Endothelial cell of hepatic sinusoid (primary cell): ENCODE data around the gene TANC2.
"Not testable (repeated sequence)": the region's sequence is repeated elsewhere in the genome, so short reads cannot be mapped to it uniquely, and the experiment has no call there.

Experiments used
- in situ Hi-C: cut with HindIII; loops from 2 replicates; pipeline ENCODE4 v1.10.0; 2017; ENCODE audit warnings: low sequenced_read_pairs

Gene TANC2

DNA sequence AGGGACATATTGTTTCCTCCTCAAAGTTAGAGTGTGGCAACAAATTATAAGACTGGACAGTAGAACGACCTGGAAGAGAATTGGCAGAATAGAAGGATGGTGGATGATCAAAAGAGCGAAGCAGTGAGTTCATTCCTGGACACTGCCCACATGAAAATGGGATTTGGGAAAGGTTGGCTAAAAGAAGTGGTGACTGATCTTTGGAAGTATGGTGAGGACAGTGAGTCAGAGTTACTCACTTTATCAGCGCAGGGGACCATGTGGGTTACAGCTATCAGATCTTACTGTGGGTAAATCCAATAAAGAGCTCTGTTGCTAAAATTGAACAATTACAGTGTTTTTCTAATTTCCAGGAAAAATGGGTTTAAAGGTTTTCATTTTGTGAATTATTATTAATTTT is 2.7 kb upstream of the TANC2 start:
- in situ Hi-C loops: no loop called here

DNA sequence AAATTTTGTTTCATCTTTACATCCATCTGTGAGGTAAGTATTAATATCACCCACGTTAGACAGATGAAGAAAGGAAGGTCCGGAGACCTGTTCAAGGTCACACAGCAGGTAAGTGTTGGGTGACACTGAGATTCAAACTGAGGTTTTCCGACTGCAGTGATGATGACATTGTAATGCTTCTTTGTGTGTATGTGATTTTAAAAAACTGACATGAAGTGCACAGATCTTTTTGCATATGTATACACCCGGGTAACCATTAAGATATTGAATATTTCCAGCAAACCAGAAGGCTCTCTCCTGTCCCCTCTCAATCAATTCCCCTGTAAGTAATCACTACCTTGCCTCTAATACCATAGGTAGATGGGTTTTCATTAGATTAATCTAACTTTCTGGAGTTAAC is 1.5 kb upstream of the TANC2 start:
- in situ Hi-C loops: no loop called here

DNA sequence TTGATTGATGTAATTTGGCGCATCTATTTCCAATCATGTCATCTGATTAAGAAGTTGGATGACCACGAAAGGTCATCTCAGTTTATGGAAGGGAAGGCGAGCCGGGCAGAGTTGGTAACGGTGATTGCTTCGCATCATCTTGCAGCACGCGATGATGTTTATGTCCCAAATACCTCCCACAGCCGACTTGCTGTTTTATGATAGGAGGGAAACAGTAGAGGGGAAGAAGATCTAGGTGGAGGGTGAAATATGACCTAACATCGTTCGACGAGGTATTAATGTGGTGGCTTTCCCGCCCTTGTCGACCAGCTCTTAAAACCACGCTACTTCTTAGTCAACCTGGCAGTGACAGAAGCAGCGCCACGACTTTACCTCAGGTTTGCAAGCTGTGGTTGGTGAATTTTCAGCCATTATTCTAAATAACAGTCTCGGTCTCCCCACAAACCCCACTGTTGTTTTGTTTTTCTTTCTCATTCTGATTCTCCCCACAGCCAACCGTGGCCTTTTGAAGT is 805 bp upstream of the TANC2 start:
- in situ Hi-C loops: no loop called here

DNA sequence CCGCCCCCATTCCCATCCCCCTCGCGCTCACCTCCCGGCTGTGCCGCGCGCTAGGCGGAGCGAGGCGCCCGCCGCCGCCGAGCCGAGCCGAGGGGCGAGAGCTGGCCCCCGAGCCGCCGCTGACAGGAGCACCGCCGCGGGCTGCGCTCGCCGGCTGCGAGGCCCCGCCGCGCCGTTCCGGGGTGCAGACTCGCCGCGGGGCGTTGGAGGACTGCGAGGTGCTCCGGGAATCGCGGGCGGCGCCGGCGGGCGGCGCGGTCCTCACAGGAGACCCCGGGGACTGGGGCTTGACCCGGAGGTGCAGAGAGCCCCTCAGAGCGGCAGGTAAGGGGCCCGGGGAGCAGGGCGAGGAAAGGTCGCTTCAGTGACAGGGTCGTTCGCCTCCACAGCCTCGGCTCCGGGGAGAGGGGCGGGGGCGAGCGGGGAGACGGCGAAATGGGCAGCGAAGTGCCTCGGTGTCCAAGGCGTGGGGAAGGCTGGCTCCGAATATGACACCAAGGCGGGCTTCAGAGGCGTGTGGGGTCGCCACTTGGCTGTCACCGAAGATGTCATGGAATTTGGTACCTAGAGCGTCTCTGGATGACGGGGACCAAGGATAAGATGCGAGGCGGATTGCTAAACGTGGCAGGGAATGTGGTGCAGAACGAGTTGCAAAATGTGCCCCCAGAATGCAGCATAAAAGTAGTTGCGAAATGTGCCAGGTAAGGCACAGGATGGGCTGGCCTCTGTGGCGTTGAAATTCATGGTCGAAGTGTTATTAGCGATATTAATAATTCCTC is 580 bp downstream of the TANC2 start:
- in situ Hi-C loops: no loop called here

DNA sequence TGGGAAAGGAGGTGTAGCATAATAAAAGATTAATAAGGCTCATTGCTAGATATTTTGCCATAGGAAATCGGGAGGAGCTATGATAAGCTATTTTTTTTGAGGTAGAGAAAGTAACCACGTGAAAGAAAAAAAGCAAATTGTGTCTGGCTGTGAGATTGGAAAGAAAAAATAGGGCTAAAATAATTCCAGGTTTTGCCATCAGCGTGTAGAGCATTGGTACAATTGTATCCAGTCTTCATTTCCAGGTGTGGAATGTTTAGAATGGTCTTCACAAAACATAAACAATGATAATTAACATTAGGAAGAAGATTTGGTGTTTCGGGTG is 1.1 kb downstream of the TANC2 start:
- in situ Hi-C loops: no loop called here

DNA sequence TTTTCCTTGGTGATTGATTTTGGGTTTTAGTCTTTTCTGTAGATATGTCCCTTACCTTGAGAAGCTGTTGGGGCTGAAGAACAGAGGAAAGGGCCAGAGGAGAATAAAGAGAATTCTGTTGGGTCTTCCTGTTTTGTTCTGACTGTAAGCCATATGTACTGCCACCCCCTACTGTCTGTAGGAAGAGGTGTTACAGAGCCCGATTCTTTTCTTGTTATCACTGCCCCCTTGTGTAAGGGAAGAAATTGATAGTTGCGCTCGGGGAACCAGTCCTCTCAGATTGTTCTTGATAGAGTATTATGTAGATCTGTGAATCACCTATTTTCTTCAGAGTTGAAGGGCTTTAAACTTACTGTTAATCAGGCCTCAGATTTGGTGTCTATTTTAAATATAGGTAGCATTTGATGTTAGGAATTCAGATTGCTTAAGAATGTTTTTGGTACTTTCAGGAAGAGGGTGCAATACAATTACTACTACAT is 2.4 kb downstream of the TANC2 start:
- in situ Hi-C loops: no loop called here

DNA sequence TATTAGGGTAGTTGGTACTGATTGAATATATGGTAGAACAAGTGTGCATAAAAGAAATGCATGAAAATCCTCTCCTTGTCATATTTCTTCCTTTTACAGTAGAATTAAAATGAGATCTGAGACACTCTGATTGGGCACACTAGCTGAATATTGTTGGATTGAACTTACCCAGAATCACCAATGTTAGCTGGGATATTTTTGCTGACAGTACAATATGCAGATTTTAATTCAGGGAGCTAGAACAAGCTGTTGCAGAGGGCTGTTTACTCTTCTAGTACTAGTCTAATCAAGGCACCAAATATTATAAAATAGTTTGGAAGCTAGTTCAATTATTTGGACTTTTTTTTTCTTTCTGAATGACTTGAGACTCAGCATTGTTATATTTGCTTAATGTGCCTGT is 4.6 kb downstream of the TANC2 start:
- in situ Hi-C loops: no loop called here

DNA sequence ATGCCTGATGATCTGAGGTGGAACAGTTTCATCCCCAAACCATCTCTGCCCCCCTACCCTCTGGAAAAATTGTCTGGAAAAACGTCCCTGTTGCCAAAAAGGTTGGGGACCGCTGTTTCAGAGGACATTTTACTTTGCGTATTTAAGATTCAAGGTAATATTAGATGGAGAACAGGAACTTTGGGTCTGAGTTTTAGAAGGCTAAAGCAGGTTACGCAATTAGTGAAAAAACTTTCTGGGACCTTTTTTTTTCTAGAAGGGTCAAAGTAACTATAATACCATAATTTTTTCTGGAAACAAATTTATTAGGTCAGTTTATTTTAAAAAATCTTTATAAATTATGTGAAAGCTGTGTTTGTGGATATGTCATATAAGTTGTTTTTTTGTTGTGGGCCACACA is 5.8 kb downstream of the TANC2 start:
- in situ Hi-C loops: no loop called here

DNA sequence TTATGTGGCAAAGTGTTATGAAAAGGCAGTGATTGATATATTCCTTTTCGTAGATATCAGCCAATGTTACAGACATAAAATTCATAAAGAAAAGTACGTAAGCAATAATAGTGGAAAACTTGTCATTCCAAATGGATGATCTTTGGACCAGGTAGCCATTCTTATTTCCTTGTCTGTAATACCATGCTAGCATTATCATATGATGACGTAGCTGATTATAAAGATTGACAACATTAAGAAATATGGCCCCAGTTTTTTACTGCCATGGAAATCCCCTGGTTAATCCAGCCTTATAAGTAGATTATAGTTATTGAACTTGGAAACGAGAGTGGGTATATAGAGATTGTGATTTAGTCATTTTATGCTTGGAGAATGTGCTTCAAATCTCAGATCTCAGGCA is 8.8 kb downstream of the TANC2 start:
- in situ Hi-C loops: no loop called here

DNA sequence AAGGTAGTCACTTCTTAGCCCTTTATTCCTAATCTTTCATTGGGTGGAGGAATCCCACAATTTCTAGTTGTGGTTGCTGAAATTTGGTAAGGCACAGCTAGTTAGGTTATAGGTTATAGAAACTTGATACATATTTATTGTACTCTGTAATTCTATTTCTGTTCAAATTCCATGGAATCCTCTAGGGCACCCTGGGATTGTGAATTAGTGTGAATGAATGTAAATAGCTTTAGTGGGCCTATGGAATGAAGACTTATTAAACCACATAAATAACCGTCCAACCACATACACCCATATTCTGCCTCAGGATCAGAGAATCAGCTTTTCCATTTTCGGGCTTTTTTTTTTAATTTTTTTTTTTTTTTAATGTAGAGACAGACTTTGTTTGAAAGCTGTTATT is 9.2 kb downstream of the TANC2 start:
- in situ Hi-C loops: no loop called here

DNA sequence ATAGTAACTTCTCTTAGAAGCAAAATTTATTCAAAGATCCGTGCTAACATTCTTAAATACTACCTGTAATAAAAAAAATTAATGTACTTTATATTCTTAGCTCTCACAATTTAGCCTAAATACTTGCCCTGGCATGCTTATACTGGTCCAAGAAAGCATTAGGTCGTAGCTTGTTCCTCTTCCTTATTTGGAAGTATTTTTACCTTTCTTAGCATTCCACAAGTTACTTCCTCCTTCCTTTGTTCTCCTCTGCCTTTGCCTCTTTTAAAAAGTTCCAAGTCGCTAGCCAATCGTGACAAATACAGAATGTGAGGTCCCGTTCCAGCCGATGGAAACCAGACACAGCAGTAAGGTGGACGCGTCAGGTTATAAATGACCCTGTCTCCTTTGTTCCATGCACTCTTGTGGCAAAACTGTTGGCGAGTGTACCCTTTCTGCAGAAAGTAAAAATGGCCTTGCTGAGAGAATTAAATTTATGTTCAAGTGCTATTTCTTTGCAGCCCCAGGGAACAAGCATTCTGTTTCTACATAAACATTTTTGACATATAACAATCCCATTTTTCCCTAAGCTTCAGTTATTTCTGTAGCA is 10.7 kb downstream of the TANC2 start:
- in situ Hi-C loops: not testable (repeated sequence)

DNA sequence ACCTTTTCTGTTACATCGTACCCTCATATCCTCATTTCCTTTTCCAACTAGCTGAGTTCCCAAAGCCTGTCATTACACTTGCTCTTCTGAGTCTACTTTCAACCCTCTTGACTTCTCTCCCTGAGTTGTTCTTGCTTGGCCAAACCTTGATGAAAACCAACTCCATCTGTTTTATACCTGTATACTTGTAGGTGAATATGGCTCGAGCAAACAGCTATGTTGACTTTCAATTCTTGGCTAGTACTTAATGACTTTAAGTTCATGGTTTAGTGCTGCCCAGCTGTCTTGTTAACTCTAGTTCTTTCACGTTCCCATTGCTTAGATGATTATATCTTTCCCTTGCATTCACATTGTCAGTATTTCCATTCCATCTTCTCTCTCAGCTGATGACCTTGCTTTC is 14.8 kb downstream of the TANC2 start:
- in situ Hi-C loops: no loop called here

DNA sequence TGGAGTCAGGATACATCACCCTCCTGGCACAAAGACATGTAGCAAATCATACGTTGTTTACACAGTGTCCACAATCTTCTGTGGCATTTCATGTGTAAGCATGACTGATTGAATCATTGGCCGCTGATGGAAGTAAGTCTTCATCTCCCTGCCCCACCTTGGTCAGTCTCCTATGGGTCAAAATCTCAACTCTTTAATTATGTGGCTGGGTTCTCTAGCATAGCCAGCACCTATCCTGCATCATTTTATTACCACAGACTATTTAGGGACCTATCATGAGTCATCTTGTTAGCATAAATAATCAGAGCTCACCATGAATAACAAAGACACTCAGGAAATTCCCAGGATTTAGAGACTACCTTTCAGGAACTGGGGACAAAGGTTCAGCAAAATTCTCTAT is 15.9 kb downstream of the TANC2 start:
- in situ Hi-C loops: no loop called here

DNA sequence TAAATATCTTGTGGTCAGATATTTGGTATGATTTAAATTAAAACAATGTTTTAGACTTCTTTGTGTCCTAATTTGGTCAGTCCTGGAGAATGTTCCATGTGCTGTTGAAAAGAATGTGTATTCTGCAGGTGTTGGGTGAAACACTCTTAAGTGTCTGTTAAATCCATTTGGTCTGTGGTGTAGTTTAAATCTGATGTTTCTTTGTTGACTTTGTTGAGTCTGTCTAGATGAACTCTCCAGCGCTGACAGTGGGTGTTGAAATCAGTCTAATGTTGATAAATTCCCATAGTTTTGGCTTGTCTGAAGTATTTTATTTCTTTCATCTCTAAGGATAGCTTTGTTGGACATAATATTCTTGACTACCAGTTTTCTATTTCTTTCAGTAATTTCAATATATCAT is 18.8 kb downstream of the TANC2 start:
- in situ Hi-C loops: no loop called here

DNA sequence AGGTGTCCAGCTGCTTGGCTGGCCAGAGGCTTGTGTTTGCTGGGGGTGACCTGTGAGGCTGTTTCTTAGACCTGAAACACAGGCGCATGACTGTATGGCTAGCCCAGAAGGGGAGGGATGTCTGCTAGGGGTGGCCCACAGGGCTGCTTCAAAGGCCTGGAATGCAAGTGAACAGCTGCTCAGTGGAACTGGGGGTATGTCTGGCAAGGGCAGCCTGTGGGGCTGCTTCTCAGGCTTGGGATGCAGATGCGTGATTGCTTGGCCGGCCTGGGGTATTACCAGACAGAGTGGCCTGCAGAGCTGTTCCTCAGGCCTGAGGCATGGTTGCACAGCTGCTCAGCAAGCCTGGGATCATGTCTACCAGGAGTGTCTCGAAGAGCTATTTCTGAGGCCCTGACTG is 20.5 kb downstream of the TANC2 start:
- in situ Hi-C loops: no loop called here

DNA sequence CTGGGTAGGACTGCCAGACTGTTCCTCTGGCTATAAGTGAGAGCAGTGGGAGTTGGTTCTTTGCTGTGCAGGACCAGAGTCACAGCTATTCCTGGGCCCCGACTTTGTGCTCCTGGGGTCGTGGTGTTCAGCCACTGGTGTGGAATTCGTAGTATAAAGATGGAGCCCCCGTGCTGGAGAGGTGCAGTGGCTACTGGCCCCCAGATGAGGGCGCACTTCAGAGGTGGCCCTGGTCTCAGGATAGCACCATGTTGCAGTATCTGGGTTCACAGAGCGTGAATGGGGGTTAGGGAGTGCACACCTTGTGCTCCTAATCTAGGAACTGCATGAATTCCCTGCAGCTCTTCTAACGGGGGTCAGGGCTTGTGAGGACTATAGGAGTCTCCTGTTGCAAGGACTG is 21.1 kb downstream of the TANC2 start:
- in situ Hi-C loops: no loop called here

DNA sequence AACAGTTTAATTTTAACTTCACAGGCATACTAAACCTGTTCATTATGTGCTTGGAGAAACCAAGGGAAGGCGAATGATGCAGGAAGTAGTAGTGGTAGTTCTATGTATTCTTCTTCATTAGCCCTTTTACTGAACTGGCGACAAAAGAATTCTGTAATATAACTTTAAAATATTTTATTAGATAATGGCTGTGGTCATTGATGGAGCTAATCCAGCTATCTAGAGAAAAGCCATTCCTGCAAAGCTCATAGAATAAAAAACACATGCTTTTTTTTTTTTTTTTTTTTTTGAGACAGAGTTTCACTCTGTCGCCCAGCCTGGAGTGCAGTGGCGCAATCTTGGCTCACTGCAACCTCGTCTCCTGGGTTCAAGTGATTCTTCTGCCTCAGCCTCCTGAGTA is 23.5 kb downstream of the TANC2 start:
- in situ Hi-C loops: no loop called here

DNA sequence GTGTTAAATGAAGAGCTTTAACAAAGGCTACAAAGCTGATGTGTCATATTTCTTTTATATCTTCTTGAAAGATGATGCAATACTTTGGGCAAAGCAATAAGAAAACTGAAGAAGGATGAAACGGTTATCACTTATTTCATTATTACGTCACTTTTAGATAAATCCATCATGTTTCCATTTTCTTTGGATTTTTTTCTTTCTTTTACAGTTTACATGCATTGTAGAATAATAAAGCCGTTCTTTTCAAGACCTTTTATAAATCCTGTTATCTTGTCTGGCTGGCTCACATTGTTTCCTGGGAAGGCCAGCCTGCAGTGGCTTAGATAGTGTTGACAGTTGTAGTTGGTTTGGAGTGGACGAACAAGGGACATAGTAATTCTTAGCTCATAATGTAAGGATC is 28.9 kb downstream of the TANC2 start:
- in situ Hi-C loops: loop anchor here (5.0 kb wide), 1 partner anchor 82 kb away; no protein-coding TSS in a partner anchor

DNA sequence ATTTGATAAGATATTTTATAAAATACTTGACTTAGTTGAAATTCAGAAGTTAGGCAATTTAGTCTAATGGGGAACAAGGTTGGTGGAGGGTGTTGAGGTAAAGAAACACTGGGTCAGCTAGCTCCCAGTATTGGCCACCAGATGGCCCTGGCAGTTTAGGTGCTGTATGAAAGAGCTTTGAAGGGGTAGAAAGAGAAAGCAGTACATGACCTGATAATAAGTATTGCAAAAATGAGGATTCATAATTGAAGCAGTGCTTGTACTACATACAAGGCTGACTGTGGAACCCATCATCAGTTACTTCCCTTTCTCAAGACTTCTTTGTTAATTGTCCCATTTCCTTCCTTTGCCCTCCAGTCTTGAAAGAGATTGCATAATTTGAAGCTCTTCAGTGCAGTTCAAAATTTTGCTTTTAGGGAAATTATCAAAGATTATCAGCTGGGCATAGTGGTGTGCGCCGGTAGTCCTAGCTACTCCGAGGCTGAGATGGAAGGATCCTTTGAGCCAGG is 29.4 kb downstream of the TANC2 start:
- in situ Hi-C loops: loop anchor here (5.0 kb wide), 1 partner anchor 82 kb away; no protein-coding TSS in a partner anchor

DNA sequence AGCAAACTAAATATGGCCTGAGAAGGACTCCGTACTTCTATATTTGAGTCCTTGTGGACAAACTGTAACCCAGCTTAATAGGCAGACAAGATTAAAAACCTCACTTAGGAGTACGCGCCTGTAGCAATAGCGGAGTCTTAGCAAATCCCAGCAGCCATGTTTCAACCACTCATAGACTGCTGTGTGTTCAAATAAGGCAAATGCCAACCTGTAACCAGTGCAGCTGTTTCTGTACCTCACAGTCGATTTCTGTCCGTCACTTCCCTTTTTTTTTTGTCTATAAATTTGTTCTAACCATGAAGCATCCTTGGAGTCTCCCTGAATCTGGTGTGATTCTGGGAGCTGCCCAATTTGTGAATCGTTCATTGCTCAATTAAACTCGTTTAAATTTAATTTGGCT is 30.2 kb downstream of the TANC2 start:
- in situ Hi-C loops: loop anchor here (5.0 kb wide), 1 partner anchor 81 kb away; no protein-coding TSS in a partner anchor

DNA sequence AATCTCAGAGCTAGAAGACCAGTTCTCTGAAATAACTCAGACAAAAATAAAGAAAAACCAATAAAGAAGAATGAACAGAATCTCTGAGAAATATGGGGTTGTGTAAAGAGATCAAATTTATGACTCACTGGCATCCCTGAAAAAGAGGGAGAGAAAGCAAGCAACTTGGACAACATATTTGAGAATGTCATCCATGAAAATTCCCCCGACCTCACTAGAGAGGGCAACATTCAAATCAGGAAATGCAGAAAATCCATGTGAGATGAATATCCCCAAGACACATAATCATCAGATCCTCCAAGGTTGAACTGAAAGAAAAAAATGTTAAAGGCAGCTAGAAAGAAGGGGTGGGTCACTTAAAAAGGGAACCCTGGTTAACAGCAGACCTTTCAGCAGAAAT is 32.1 kb downstream of the TANC2 start:
- in situ Hi-C loops: loop anchor here (5.0 kb wide), 1 partner anchor 79 kb away; no protein-coding TSS in a partner anchor
